Astrocyte of the cerebellum (primary cell): ENCODE data around the gene PKNOX2.

Experiments
- DNase-seq: peaks from one replicate; pipeline ENCODE4 v3.0.0-alpha.2; 2011; ENCODE audit warnings: low read depth
- H3K4me3 ChIP-seq: 2 replicates; pipeline ENCODE4 v1.5.1; 2011; ENCODE audit warnings: mild to moderate bottlenecking, low read depth, low read length, moderate library complexity
- in situ Hi-C: cut with HindIII; loops from 2 replicates; pipeline ENCODE4 v1.10.0; 2017; ENCODE audit warnings: low sequenced_read_pairs
- TF ChIP-seq, protein P1 (sequence below): IDR thresholded peaks from 2 replicates; pipeline ENCODE4 v1.5.1; 2012; ENCODE audit warnings: low read length, low read depth, moderate library complexity, mild to moderate bottlenecking; ENCODE audit errors: missing control alignments

Gene PKNOX2

DNA sequence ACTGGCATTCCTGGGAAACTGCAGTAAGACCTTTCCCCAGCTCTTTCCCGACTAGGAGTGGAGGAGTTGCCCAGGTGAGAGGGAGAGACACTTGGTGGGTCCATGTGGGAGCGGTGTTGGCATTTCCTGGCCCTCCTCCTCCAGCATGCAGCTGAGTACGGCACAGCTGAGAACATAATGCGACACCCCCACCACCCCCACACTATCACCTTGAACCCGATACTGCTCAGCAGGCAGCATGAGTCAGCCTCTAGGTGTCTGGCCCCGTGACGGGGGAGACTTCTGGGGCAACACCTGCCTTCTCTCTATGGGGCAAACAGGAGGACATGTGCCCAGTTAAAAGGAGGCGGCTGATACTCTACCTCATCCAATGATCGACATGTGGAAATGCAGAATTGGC, 64.4 kb downstream of the PKNOX2 start:
- no peak for DNase-seq
- TF ChIP-seq, protein P1, sequence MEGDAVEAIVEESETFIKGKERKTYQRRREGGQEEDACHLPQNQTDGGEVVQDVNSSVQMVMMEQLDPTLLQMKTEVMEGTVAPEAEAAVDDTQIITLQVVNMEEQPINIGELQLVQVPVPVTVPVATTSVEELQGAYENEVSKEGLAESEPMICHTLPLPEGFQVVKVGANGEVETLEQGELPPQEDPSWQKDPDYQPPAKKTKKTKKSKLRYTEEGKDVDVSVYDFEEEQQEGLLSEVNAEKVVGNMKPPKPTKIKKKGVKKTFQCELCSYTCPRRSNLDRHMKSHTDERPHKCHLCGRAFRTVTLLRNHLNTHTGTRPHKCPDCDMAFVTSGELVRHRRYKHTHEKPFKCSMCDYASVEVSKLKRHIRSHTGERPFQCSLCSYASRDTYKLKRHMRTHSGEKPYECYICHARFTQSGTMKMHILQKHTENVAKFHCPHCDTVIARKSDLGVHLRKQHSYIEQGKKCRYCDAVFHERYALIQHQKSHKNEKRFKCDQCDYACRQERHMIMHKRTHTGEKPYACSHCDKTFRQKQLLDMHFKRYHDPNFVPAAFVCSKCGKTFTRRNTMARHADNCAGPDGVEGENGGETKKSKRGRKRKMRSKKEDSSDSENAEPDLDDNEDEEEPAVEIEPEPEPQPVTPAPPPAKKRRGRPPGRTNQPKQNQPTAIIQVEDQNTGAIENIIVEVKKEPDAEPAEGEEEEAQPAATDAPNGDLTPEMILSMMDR: no peak
- in situ Hi-C loops: no loop called here
- no peak overlapping the region for H3K4me3 ChIP-seq

DNA sequence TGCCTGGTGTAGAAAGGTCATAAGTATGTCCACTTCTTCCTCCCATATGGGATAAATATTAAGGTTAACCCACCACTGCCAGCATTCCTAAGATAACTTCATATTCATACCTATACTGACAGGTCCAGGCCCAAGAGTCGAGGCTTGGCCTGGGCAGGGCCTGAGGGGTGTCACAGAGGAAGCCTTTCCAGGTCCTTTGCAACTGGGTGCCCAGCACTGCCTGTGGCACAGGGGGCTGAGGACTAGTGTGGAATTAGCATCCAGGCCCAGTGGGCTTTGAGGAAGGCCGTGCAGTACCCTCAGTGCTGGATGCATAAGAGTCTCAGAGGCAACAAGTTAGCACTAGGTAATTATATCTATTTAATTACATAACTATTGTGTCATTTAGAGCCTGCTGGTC, 65.4 kb downstream of the PKNOX2 start:
- in situ Hi-C loops: no loop called here
- TF ChIP-seq, protein P1: no peak
- no peak overlapping the region for H3K4me3 ChIP-seq
- DNase-seq: no peak

GRCh38 chr11:125233116-125233515, 68.6 kb downstream of the PKNOX2 start:
- in situ Hi-C loops: no loop called here
- TF ChIP-seq, protein P1: no peak
- no peak for DNase-seq
- H3K4me3 ChIP-seq: no peak overlapping the region

DNA sequence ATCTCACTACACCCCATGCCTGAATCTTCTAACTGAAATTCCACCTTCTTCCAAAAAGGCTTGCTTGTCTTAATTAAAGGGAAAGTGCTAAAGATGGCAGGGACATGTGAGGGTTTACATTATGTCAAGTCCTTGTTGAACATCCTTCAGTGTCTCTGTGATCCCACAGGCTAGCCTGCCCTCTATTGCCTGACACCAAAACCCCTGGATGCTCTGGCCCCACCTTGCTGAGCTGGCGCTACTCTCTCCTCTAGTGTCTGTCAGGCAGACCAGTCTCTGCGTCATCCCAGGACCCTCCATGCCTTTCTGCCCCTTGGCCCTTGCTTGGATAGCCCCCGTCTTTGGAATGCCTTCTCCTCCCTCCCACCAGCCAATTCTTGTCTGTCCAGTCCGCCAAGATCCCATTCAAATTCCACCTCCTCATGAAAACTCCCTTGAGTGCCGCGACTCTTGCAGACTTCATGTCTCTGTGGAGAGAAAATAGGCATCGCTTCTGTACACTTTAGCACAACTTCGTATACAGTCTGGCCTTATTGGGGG, 69.3 kb downstream of the PKNOX2 start:
- in situ Hi-C loops: no loop called here
- no peak for DNase-seq
- TF ChIP-seq, protein P1: no peak
- H3K4me3 ChIP-seq: no peak overlapping the region

GRCh38 chr11:125235071-125235471, 70.5 kb downstream of the PKNOX2 start:
- no peak for DNase-seq
- TF ChIP-seq, protein P1: no peak
- in situ Hi-C loops: no loop called here
- H3K4me3 ChIP-seq: no peak overlapping the region

GRCh38 chr11:125236072-125236825, 71.7 kb downstream of the PKNOX2 start:
- no peak overlapping the region for H3K4me3 ChIP-seq
- no peak for DNase-seq
- in situ Hi-C loops: no loop called here
- TF ChIP-seq, protein P1: no peak
